NOMO-1 (cell line): Measurements from ENCODE around the gene CFAP77.

Source experiments
- DNase-seq, 2 experiments: peaks; one replicate each; lab custom pipeline; 2025; ENCODE audit not compliant: unreplicated experiment in 2 of 2; lab: John Stamatoyannopoulos, UW

Gene CFAP77

GRCh38 chr9:132447346-132447745, 37.3 kb downstream of the CFAP77 start:
- DNase-seq = no peak

DNA sequence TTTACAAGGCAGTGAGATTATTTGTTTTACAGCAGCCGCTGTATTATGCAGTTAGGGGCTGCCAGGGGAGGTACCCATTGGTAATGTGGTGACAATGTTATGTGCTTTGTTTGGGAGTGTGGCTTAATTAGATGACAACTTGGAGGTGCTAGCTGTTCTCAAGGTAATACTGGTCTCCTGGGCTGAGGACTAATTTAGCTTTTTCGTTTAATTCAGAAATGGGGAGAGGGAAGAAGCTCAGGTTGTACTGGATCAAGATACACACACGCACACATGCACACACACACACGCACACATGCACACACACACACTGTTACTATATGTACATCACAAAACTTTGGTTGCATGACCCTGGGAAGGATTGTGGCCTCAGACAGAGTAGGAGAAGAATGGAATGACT, 37.9 kb downstream of the CFAP77 start:
- no peak for DNase-seq

GRCh38 chr9:132451276-132451675, 41.3 kb downstream of the CFAP77 start:
- no peak for DNase-seq

- no peak for DNase-seq
Observed at GRCh38 chr9:132456241-132456640, 46.2 kb downstream of the CFAP77 start.

GRCh38 chr9:132457504-132458236, 47.7 kb downstream of the CFAP77 start:
- DNase-seq = no peak

- no peak for DNase-seq
Observed at GRCh38 chr9:132458432-132458831, 48.4 kb downstream of the CFAP77 start.

DNA sequence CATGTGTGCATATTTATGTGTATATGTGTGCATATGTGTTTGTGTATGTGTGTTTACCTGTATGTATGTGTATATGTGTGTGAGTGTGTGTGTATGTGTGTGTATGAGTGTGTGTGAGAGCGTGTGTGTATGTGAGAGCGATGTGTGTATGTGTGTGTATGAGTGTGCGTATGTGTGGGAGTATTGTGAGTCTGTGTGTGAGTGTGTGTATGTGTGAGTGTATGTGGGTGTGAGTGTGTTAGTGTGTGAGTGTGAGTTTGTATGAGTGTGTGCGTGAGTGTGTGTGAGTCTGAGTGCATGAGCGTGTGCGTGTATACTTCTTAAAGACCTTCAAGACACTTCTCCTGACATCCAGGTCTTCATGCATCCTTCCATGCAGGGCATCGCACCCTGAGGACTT, 49.6 kb downstream of the CFAP77 start:
- DNase-seq = no peak

- no peak for DNase-seq
Observed at GRCh38 chr9:132460240-132460639, 50.2 kb downstream of the CFAP77 start.

DNA sequence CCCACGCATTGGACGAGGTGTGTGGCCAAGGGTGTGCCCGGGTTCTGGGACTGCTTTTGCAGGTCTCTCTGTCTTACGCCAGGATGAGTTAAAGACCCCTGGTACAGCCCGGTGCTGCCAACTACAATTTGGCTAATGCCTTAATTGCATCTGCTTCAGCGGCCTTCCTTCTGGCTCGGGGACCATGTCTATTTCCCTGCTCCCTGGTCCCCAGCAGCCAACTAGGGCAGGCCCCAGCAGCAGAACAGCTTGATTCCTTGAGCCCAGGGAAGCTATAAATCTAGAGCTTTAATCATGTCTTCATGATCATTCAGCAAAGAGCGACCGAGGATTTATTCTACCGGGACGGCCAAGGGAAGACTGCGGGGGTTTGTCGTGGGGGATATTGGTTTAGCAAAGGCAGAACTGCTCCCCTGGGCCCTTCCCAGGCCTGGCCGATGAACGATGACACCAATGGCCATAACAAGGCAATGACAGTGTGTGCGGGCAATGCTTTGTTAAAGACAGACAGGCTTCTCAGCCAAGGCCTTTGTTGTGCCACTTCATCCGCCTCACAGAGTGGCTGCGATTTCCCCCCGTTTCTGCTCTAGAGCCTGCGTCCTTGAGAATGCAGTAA, 51.4 kb downstream of the CFAP77 start:
- no peak for DNase-seq

DNA sequence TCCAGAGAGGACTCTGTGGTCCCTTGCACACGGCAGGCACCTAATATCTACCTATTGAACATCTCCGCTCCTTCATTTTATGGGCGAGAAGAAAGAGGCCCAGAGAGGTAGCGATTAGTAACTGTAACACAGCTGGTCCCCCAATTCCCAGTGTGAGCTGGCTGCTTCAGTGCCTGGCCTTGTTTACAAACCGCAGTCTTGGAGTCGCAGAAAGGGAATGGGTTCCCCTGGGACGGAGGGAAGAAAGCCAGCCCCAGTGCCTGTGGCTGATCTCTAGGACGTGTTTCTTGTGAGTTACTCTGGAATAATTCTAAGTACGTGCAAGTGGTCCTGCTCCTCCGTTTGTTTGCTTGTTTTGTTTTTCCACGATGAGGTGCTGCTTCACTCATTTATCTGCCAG, 52.0 kb downstream of the CFAP77 start:
- no peak for DNase-seq

DNA sequence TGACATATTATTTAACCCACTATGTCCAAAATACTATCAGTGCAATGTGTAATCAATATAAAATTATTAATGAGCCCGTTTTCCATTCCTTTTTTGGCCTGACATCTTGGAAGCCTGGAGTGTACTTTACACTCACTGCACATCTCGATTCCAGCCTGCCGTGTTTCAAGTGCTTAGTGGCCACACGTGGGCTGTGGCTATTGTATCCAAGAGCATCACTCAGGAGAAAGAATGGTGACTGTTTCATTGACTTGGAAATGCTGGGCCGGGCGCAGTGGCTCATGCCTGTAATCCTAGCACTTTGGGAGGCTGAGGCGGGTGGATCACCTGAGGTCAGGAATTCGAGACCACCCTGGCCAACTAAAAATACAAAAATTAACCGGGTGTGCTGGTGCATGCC, 54.5 kb downstream of the CFAP77 start:
- no peak for DNase-seq

DNA sequence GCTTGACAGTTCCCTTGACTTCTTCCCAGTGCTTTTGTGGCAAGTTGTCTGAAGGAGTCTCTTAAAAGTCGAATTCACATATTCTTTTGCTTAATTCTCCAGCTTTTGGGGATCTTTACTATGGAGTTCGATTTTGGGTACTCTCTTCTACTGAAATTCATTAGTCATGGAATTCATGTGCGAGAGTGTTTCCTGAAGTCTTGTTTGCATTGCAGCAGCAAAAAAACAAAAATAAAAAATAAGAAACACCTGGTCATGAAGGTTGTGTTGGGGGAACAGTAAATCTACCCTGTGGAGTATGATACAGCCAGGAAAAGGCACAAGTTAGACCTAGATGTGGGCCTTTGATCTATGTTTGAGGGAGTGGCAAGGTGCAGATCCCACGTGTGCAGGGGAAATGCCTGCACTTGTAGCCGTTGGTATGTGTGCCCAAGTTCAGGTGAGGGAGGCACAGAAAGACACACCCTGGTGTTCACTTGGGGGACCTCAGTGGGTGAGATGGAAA, 55.2 kb downstream of the CFAP77 start:
- no peak for DNase-seq

- DNase-seq = no peak
Observed at GRCh38 chr9:132472199-132472598, 62.2 kb downstream of the CFAP77 start.

DNA sequence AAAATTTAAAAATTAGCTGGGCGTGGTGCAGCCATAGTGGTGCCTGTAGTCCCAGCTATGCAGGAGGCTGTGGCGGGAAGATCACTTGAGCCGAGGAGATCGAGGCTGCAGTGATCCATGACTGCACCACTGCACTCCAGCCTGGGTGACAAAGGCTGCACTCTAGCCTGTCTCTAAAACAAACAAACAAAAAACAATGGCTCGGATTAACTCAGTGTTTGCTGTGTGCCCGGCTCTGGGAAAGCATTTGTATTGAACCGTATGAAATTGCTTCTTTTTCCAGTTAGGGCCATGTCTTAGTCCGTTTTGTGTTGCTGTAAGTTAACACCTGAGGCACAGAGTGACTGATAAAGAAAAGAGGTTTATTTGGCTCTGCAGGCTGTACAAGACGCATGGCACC, 62.6 kb downstream of the CFAP77 start:
- DNase-seq = no peak

DNA sequence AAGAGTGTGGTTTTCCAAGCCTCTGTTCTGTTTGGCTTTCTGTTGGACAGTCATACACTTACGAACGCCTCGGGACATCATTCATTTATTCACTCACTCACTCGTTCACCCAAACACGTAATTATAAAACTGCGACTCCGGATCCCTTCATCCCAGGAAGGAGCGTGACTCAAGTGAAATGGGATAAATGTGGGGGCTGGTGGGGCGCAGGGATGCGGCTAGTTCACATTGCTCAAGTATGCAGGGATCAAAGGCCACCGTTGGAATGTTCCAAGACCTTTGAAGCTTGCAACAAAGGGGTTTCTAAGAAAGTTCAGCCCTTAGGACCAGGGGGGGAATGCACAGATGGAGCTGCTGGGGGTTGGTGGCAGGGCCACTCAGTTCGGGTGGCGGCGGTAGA, 64.2 kb downstream of the CFAP77 start:
- no peak for DNase-seq

GRCh38 chr9:132478353-132479050, 68.5 kb downstream of the CFAP77 start:
- DNase-seq = no peak

DNA sequence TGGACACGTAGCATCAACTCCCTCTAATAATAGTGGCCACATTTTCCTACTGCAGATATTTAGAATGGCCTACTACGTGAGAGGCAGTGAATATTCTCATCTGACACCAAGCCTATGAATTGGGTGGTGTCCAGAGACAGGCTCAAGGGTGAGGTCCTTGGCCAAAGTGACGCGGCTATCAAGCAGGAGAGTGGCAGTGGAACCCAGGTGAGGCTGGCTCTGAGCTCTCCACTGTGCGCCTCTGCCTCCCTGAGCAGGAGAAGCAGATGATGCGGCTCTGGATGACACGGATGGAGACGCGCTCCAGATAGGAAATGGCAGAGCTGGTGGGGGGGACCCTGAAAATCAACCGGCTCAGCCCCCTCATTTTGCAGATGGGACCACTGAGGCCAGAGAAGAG, 69.7 kb downstream of the CFAP77 start:
- DNase-seq = no peak

DNA sequence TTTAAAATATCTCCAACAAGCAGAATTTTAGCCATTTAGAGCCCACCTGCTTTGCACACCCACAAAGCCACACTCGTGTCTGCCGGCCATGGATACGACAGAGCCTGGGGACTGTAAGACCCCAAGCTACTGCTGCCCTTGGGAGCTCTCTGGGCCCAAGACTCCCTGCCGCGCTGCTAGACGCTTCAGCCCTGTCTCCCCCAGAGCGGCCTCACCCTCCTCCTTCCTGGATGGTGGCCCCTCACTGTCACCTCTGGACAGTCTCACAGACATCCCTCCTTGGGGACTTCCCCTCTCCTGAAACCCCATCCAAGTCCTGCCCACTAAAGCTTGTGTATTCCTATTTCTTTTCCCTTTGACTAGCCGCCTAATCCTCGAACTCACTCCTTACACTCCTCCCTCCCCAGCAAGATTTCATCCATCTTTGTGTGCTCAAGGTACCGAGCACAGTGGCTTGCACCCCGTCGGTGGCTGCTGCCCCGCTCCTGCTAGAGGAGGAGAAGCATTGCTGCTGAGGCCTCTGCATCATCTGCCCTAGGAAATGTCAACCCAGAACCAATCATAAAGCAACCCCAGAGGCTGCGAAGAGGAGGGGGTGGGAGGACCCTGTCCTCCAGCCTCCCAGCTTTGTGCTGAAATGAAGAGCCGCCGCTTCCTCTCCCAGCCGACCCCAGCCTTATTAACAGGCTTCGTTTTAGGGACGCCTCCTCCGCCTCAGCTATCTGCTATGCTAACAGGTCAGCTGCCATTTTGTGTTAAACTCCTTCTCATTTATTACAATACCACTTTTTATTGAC, 71.2 kb downstream of the CFAP77 start:
- DNase-seq = no peak

DNA sequence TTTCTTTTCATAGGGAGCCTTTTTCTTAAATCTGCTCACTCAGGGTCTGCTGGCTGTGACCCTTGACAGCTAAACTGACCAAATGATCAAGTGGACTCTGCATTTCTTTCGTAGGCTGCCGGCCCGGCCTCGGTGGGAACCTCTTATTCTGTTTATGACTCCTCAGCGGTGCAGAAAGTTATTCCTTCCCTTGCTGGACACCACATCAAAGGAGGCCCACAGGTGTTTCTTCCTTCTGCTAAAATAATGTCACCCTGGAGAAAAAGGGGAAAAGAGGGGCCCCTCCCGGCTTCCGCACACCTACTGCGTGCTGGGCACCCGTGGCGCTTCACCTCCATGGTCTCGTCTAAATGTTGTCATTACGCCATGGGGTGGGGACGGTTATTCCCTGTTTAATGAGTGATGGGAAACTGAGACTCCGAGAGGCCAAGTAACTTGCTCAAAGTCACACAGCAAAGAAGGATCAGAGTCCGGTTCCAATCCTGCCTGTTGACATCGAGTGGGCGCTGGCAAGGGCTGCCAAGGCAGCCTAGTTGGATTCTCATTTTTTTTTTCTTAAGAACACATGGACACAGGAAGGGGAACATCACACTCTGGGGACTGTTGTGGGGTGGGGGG, 72.3 kb downstream of the CFAP77 start:
- no peak for DNase-seq

DNA sequence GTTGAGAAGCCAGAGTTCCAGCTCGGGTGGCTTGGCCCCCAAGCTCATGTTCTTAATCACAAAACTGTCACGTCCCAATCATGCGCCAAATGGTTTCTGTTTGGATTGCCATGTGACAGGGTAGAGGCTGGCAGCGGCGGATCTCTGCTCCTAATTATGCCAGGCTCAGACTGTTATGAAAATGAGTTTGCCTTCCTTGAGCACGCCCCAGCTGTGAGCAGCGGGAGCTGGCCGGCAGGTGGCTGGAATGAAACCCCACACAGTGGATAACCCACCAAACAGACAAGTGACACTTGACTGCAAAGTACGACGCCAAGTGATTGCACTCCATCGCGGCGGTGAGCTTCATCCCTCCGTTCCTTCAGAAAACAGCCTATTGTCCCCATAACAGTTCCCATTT, 75.4 kb downstream of the CFAP77 start:
- no peak for DNase-seq
